IgD-negative memory B cell (primary cell): Measurements from ENCODE around the gene LPP. TPM values are rescaled to one million over a fixed set of nuclear protein-coding genes. Genes with fewer than 3 reads are reported as not detected.
"Not testable (repeated sequence)": the region's sequence is repeated elsewhere in the genome, so short reads cannot be mapped to it uniquely, and the experiment has no call there.

Source experiments
- H3K27ac Mint-ChIP-seq, 3 donors: one replicate each; pipeline ENCODE4 v1.8.0; 2020 to 2022; ENCODE audit warnings: mild to moderate bottlenecking in 3 of 3, mixed read lengths in 3 of 3, moderate library complexity in 1 of 3
- H3K27me3 Mint-ChIP-seq: one replicate; pipeline ENCODE4 v1.8.0; 2021; ENCODE audit warnings: mixed read lengths
- H3K36me3 Mint-ChIP-seq: one replicate; pipeline ENCODE4 v1.8.0; 2020; ENCODE audit warnings: mild to moderate bottlenecking, mixed read lengths
- H3K4me1 Mint-ChIP-seq, 3 donors: one replicate each; pipeline ENCODE4 v1.8.0; 2020 to 2022; ENCODE audit warnings: mixed read lengths in 3 of 3, mild to moderate bottlenecking in 1 of 3
- H3K4me3 Mint-ChIP-seq, 4 donors: one replicate each; pipeline ENCODE4 v1.8.0; 2020 to 2022; ENCODE audit warnings: mild to moderate bottlenecking in 4 of 4, mixed read lengths in 4 of 4, moderate library complexity in 3 of 4
- H3K9me3 Mint-ChIP-seq, 3 donors: one replicate each; pipeline ENCODE4 v1.8.0; 2020 to 2021; ENCODE audit warnings: mixed read lengths in 3 of 3, mild to moderate bottlenecking in 1 of 3
- polyA plus RNA-seq: library from polyadenylated mRNA; unstranded; fragments of 300-500 nt; fragmentation: Illumina TruSeq; gene quantifications from one replicate; pipeline ENCODE4 v1.2.3, GENCODE V29; 2021

LPP gene
- polyA plus RNA-seq, 1 donor from 2014 or later, result 29.2 TPM

DNA sequence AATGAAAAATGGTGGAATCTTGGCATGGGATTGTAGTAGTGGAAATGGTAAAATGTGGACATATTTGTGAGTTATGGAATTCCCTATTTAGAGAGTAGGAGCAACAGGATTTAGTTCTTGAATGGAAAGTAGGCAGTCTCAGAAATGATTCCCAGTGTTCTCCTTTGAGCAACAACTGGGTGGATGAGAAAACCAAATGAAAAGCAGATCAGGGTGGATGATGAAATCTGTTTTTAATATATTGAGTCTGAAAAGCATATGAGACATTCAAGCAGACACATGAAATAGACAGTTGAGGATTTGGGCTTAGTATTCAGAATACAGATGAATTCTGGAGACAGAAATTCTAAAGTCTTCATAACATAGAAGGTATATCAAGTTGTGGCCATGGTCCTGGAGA lies 451.3 kb downstream of the LPP start:
- no peak overlapping the region for H3K4me3 Mint-ChIP-seq
- no peaks in the 10 kb centered on the region for H3K27me3 Mint-ChIP-seq
- peaks cover 5% of the 10 kb centered on the region for H3K36me3 Mint-ChIP-seq
- H3K4me1 Mint-ChIP-seq, result peaks cover 8 to 15% (median 14%) of the 10 kb centered on the region in 3 donors
- H3K9me3 Mint-ChIP-seq, result peaks cover 2 to 9% (median 2%) of the 10 kb centered on the region in 3 donors
- no peak overlapping the region for H3K27ac Mint-ChIP-seq

DNA sequence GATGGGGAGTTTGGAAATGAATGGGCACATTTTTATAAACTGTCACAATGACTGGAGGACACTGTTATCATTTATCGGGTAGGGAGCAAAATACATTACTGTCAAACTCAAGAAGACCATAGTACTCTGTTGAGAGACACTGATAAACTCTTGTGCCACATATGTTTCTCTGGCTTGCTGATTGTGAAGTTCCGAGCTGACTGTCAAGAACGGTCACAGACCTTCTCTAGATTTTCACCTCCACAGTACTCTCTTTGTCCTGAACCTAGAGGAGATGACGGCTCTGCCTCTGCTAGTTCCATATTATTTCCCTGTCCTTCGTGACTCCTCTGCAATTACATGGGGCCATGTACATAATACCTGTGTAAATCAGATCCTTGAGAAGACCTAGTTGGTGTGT lies 451.9 kb downstream of the LPP start:
- peaks cover 8 to 15% (median 14%) of the 10 kb centered on the region in 3 donors for H3K4me1 Mint-ChIP-seq
- no peaks in the 10 kb centered on the region for H3K27me3 Mint-ChIP-seq
- no peak overlapping the region for H3K4me3 Mint-ChIP-seq
- H3K9me3 Mint-ChIP-seq, result peaks cover 2 to 9% (median 2%) of the 10 kb centered on the region in 3 donors
- peaks cover 5% of the 10 kb centered on the region for H3K36me3 Mint-ChIP-seq
- H3K27ac Mint-ChIP-seq, result no peak overlapping the region

DNA sequence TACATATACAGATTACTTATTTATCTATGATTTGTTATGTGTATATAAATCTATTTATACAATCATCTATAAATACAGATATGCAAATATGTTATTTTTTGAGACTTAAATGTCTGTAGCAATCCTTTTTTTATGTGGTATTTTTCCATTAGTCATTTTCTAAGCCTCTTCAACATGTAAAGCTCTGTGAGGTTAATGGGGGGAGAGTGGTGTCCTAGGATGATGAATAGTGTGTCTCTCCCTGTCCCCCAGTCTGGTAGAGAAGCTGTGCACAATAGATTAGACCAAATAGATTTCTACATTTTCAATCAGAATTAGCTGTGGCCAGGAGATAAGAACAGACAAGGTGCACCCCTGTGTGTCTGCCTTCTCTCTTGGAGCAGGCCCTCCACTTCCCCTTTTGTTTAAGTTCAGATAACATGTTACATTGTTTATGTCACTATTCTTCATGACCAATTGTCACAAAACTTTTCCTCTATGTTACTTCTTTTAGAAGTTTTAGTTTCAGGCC lies 453.9 kb downstream of the LPP start:
- H3K4me3 Mint-ChIP-seq, result no peak overlapping the region
- peaks cover 5% of the 10 kb centered on the region for H3K36me3 Mint-ChIP-seq
- H3K27me3 Mint-ChIP-seq, result no peaks in the 10 kb centered on the region
- H3K9me3 Mint-ChIP-seq, result peaks cover 2 to 9% (median 2%) of the 10 kb centered on the region in 3 donors
- H3K4me1 Mint-ChIP-seq, result peaks cover 12 to 15% (median 14%) of the 10 kb centered on the region in 3 donors
- no peak overlapping the region for H3K27ac Mint-ChIP-seq

DNA sequence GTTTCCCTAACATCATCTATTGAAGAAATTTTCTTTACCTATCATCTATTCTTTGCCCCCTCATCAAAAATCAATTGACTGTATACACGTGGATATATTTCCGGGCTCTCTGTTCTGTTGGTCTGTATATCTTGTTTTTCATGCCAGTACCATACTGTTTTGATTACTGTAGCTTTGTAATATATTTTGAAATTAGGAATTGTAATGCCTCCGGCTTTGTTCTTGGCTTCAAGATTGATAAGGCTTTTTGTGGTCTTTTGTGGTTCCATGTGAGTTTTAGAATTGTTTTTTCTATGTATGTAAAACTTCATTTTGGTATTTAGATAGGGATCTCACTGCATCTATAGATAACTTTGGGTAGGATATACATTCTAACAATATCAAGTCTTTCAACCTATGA lies 454.4 kb downstream of the LPP start:
- no peaks in the 10 kb centered on the region for H3K27me3 Mint-ChIP-seq
- H3K9me3 Mint-ChIP-seq, result peaks cover 2 to 9% (median 2%) of the 10 kb centered on the region in 3 donors
- H3K4me1 Mint-ChIP-seq, result peaks cover 12 to 15% (median 14%) of the 10 kb centered on the region in 3 donors
- no peak overlapping the region for H3K27ac Mint-ChIP-seq
- H3K36me3 Mint-ChIP-seq, result peaks cover 5% of the 10 kb centered on the region
- no peak overlapping the region for H3K4me3 Mint-ChIP-seq

DNA sequence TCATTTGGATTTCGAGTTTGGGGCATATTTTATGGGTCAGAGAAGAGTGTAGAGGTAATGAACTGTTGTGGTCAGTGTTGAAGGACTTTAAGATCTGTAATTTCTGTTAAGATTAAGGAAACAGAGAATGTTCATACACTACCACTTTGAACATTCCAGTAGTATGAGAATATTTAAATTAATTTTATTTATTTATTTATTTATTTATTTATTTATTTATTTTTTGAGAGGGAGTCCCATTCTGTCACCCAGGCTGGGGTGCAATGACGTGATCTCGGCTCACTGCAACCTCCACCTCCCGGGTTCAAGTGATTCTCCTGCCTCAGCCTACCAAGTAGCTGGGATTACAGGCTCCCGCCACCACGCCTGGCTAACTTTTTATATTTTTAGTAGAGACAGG lies 459.8 kb downstream of the LPP start:
- not testable (repeated sequence) for H3K27me3 Mint-ChIP-seq, H3K27ac Mint-ChIP-seq, H3K4me1 Mint-ChIP-seq, H3K4me3 Mint-ChIP-seq, H3K9me3 Mint-ChIP-seq
- peaks cover 23% of the 10 kb centered on the region for H3K36me3 Mint-ChIP-seq

DNA sequence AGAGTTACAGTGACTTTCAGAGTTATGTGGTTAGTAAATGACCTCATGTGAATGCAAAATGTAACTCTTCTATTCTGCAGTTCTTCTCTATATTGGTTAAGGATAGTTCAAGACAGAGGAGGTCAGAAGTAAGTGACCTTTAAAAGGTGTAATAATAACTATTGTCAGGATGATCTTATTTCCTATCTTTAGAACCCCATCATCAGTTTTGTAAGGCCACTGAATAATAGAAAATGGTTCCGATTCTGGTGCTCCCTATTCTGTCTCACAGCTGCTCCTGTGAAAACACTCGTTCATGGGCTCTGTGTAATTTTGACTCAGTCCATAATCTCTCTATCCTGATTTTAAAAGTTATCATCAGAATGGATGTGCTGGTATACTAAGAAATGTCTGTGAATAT lies 463.3 kb downstream of the LPP start:
- no peaks in the 10 kb centered on the region for H3K9me3 Mint-ChIP-seq
- H3K27ac Mint-ChIP-seq, result no peak overlapping the region
- no peaks in the 10 kb centered on the region for H3K27me3 Mint-ChIP-seq
- no peak overlapping the region for H3K4me3 Mint-ChIP-seq
- H3K36me3 Mint-ChIP-seq, result peaks cover 19% of the 10 kb centered on the region
- H3K4me1 Mint-ChIP-seq, result peaks cover 0 to 8% (median 5%) of the 10 kb centered on the region in 3 donors

DNA sequence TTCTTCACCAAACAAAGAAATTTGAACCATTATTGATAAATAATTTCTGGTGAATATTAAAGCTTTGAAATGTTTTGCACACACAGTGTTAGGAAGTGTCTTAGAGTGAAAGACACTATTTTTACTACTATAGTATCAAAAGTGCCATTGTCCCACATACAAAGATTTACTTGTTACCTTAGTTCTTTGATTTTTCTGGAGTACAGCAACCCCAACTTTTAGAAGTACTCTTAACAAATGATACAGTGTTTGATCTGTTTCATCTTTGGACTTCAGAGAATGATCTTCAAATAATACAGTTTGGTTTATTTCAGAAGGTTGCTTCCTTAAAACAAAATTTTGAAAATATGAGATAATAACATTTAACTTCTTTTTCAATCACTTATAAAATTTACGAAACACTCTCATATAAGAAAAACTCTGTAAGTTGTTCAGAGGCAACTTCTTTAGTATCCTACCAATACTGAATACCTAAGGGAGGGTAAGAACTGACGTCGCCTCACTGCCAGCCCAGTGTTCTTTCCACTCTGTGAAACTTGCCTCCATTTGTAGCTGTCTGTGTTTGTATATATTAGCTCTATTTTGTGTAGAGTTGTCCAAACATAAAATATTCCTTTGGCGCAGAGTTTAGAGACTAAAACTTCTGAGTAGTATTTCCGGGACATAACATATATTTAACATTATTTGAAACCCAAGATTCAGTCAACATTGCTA lies 464.2 kb downstream of the LPP start:
- Mint-ChIP-seq H3K36me3 (peaks cover 21% of the 10 kb centered on the region), H3K9me3 (no peaks in the 10 kb centered on the region), H3K4me3 (no peak overlapping the region), H3K27ac (no peak overlapping the region), H3K27me3 (no peaks in the 10 kb centered on the region), H3K4me1 (peaks cover 0 to 8% (median 3%) of the 10 kb centered on the region in 3 donors)

DNA sequence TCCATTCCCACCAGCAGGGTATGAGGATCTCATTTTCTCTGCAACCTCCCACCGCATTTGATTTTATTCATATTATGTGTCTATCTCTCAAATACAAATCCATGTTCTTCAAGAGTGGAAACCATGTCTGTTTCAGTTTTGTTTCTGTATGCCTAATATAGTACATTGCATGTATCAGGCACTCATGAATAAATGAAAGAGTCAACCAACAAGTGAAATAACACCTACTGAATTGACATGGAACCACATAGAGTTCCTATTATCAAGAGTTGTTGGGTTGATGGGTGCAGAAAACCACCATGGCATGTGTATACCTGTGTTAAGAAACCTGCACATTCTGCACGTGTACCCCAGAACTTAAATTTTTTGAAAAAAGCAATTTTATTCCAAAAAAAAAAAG lies 466.8 kb downstream of the LPP start:
- H3K36me3 Mint-ChIP-seq, result peaks cover 15% of the 10 kb centered on the region
- no peak overlapping the region for H3K4me3 Mint-ChIP-seq
- peaks cover 0 to 3% (median 0%) of the 10 kb centered on the region in 3 donors for H3K4me1 Mint-ChIP-seq
- no peak overlapping the region for H3K27ac Mint-ChIP-seq
- no peaks in the 10 kb centered on the region for H3K27me3 Mint-ChIP-seq
- no peaks in the 10 kb centered on the region for H3K9me3 Mint-ChIP-seq

DNA sequence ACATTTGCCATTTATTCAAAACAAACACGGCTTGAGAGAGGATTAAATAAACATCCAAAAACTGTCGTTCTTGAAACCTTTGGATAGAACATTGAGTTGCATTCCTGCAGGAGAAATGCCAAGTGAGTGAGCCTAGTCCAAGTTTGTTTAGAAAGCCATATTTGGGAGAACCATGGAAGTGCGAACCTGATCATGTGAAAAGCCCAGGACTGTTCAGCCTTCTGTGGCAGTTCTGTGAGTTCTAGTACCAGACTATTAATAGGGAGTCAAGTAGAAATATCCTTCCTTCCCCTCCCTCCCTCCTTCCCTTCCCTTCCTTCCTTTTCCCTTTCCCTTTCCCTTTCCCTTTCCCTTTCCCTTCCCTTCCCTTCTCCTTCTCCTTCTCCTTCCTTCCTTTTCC lies 470.4 kb downstream of the LPP start:
- Mint-ChIP-seq H3K9me3 (peaks cover 0 to 4% (median 0%) of the 10 kb centered on the region in 3 donors), H3K27ac (no peak overlapping the region), H3K4me1 (peaks cover 0 to 1% (median 0%) of the 10 kb centered on the region in 3 donors), H3K27me3 (no peaks in the 10 kb centered on the region), H3K4me3 (no peak overlapping the region), H3K36me3 (peaks cover 10% of the 10 kb centered on the region)

DNA sequence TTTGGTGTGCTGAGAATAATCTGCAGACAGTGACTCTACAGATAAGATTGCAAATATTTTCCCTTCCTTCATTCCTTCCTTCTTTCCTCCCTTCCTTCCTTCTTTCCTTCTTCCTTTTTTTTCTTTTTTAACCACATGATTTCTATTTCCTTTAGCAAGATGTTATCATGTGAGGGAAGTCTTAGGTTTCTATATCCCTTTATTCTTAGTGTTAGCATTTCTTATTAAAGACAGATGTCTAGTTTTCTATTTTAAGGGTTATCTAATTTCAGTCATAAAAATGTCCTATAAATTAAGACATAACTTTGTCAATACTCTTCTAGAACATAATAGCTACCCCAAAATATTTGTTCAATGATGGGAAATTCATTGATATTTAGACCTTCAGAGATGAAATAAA lies 470.9 kb downstream of the LPP start:
- Mint-ChIP-seq H3K36me3 (peaks cover 11% of the 10 kb centered on the region), H3K4me3 (no peak overlapping the region), H3K27me3 (no peaks in the 10 kb centered on the region), H3K27ac (no peak overlapping the region), H3K4me1 (peaks cover 0 to 1% (median 0%) of the 10 kb centered on the region in 3 donors), H3K9me3 (peaks cover 0 to 4% (median 0%) of the 10 kb centered on the region in 3 donors)

DNA sequence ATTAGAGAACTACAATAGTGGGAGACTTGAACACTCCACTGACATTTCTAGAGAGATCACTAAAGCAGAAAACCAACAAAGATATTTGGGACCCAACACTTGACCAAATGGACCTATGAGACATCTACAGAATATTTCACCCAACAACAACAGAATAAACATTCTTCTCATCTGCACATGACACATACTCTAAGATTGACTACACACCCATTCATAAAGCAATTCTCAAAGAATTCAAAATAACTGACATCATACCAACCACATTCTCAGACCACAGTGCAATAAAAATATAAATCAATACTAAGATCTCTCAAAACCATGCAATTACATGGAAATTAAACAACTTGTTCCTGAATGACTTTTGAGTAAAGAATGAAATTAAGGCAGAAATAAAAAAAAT lies 473.7 kb downstream of the LPP start:
- peaks cover 0 to 4% (median 0%) of the 10 kb centered on the region in 3 donors for H3K9me3 Mint-ChIP-seq
- H3K4me1 Mint-ChIP-seq, result no peaks in the 10 kb centered on the region
- peaks cover 11% of the 10 kb centered on the region for H3K36me3 Mint-ChIP-seq
- H3K27me3 Mint-ChIP-seq, result no peaks in the 10 kb centered on the region
- no peak overlapping the region for H3K4me3 Mint-ChIP-seq
- no peak overlapping the region for H3K27ac Mint-ChIP-seq

DNA sequence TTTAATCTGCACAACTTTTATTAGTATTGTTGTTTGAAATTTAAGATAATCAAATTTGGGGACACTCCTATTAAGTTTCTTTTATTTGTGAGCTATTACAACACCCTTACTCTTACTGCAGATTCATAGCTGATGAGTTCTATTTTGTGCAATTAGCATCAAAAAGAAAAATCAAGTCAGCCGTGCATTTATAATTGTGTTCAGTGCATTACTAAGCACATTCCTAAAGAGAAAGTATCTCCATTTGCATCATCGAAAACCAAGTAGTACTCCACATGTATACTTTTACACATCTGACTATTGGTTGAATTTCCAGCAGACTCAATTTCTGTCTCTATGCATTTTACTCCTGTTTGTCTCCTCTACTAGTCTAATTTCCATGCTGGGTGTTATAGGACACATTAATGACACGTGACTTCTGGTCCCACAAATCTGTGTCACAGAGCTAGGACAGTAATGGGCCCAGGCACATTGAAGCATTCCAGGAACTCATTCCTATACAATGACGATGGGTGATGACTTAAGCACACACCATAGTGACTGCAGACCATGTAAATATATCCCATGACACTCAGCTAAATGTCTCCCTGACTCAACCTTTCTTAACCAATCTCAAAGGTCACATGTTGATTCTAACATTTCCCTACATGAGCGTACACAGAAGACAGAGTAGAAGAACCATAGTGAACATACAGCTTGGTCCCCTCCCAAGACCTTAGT lies 477.5 kb downstream of the LPP start:
- no peak overlapping the region for H3K27ac Mint-ChIP-seq
- H3K36me3 Mint-ChIP-seq, result peaks cover 10% of the 10 kb centered on the region
- no peaks in the 10 kb centered on the region for H3K27me3 Mint-ChIP-seq
- peaks cover 0 to 4% (median 0%) of the 10 kb centered on the region in 3 donors for H3K9me3 Mint-ChIP-seq
- H3K4me1 Mint-ChIP-seq, result no peaks in the 10 kb centered on the region
- no peak overlapping the region for H3K4me3 Mint-ChIP-seq

DNA sequence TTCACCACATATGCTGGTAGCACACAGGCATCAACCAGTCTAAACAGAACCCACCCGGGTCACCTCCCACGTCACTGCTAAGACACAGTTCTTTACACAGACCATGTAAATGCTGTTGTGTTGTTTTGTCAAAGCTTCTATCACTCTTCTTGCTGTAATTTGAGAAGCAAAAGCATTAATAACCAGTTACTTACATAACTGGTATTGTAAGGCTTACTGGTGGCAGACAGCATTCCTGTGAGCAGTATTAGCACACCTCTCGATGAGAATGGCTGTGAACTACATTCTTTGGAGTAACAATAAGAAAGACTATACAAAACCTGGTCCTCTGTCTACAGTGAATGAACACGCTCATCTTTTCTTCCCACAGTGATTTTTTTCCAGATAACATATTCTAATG lies 479.2 kb downstream of the LPP start:
- Mint-ChIP-seq H3K36me3 (peaks cover 10% of the 10 kb centered on the region), H3K9me3 (peaks cover 0 to 3% (median 0%) of the 10 kb centered on the region in 3 donors), H3K4me1 (no peaks in the 10 kb centered on the region), H3K4me3 (no peak overlapping the region), H3K27ac (no peak overlapping the region), H3K27me3 (no peaks in the 10 kb centered on the region)

DNA sequence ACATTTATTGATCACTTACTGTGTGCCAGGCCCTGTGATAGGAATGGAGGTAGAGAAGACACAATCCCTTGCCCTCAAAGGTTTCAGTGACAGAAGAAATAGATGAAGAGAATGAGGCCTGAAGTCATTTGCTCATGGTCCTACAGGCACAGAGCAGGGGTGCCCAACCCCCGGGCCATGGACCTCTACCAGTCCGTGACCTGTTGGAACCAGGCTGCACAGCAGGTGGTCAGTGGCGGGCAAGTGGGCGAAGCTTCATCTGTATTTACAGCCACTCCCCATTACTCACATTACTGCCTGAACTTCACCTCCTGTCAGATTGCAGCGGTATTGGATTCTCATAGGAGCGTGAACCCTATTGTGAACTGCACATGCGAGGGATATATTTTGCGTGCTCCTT lies 480.3 kb downstream of the LPP start:
- Mint-ChIP-seq H3K27ac (no peak overlapping the region), H3K9me3 (no peaks in the 10 kb centered on the region), H3K36me3 (peaks cover 8% of the 10 kb centered on the region), H3K4me3 (no peak overlapping the region), H3K27me3 (no peaks in the 10 kb centered on the region), H3K4me1 (no peaks in the 10 kb centered on the region)

DNA sequence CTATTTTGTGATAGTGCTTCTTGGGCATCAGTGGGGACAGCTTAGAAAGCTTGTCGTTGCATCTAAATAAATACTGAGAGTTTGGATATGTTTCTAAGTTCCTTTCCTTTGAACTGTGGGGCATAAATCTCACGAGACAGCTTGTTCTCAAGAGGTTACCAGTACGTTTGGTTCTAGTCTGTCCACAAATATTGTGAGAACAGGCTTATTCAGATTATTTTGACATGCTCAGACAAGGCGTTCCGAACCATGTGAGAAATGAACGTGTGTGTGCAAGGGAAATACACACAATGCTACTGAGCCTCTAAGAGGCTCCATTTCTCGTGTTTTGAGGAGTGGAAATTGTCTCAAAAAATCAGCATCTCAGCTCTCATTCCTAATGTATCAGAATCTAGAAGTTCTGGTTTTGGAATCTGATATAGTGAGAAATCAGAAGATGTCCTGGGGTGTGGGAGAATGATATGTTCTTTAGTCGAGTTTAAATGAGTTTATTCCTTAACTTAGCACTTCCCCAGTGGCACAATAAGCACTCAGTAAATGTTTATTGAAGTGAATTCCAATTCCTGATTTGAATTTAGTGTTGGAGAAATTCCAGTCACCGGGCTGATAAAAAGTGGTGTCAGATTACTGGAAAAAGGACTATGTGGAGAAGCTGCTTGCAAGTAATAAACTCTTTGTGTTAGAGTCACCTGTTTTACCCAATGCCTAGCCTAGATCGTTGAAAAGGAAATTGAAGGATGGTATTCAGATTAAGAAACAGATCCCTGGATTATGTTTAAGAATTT lies 481.5 kb downstream of the LPP start:
- Mint-ChIP-seq H3K9me3 (no peaks in the 10 kb centered on the region), H3K36me3 (peaks cover 5% of the 10 kb centered on the region), H3K27me3 (no peaks in the 10 kb centered on the region), H3K4me1 (no peaks in the 10 kb centered on the region), H3K27ac (no peak overlapping the region), H3K4me3 (no peak overlapping the region)
